Activated gamma-delta T cell treated with anti-CD3 and anti-CD28 coated beads, Interleukin-2, amount 50 U/mL, for 16 hours (primary cell): Measurements from ENCODE around the gene LRRC49.
"Not testable (repeated sequence)": the region's sequence is repeated elsewhere in the genome, so short reads cannot be mapped to it uniquely, and the experiment has no call there.

Experiments
- DNase-seq: peaks from one replicate; pipeline ENCODE4 v3.0.0-alpha.2; 2020; ENCODE audit warnings: low read depth

LRRC49 gene

GRCh38 chr15:70892002-70892911 lies at the start of gene LRRC49, which contains the start of gene THAP10:
TSS of gene LRRC49 (plus strand) at chr15:70892826. CDS start at chr15:70892895, 69 bp downstream.
TSS of gene THAP10 (minus strand) at chr15:70892433. CDS start at chr15:70892272, 161 bp downstream.
- no peak for DNase-seq

- no peak for DNase-seq
Observed at GRCh38 chr15:70845602-70846360, 46.8 kb upstream of the LRRC49 start.

GRCh38 chr15:70851889-70852288 lies 40.7 kb upstream of the LRRC49 start:
- DNase-seq: no peak

GRCh38 chr15:70852501-70853317 lies 39.9 kb upstream of the LRRC49 start:
- no peak for DNase-seq

GRCh38 chr15:70853318-70853972 lies 39.2 kb upstream of the LRRC49 start:
- DNase-seq: no peak

GRCh38 chr15:70853973-70854665 lies 38.5 kb upstream of the LRRC49 start, which contains the start of gene LARP6:
TSS of gene LARP6 (minus strand) at chr15:70854157. CDS start at chr15:70854088, 69 bp downstream.
- no peak for DNase-seq

- no peak for DNase-seq
Observed at GRCh38 chr15:70854666-70854976, 38.0 kb upstream of the LRRC49 start.

- DNase-seq: no peak
Observed at GRCh38 chr15:70855764-70856163, 36.9 kb upstream of the LRRC49 start.

- DNase-seq: no peak
Observed at GRCh38 chr15:70856177-70856883, 36.3 kb upstream of the LRRC49 start.

- DNase-seq: no peak
Observed at GRCh38 chr15:70856884-70857561, 35.6 kb upstream of the LRRC49 start.

- no peak for DNase-seq
Observed at GRCh38 chr15:70857562-70858285, 34.9 kb upstream of the LRRC49 start.

- not testable (repeated sequence) for DNase-seq
Observed at GRCh38 chr15:70858614-70859321, 33.9 kb upstream of the LRRC49 start.

GRCh38 chr15:70859322-70859908 lies 33.2 kb upstream of the LRRC49 start:
- no peak for DNase-seq

GRCh38 chr15:70859998-70860397 lies 32.6 kb upstream of the LRRC49 start:
- no peak for DNase-seq

- no peak for DNase-seq
Observed at GRCh38 chr15:70863450-70864218, 29.0 kb upstream of the LRRC49 start.

GRCh38 chr15:70866982-70867641 lies 25.5 kb upstream of the LRRC49 start:
- DNase-seq: no peak
